VCaP (cell line): ENCODE measurements around the gene XYLT1.

ENCODE experiments used
- H3K27ac ChIP-seq: fragments of 450-650 bp; 2 replicates; pipeline ENCODE4 v1.5.1; 2017
- TF ChIP-seq, protein P1 (sequence below): fragments of 450-650 bp; conservative IDR thresholded peaks from 2 replicates; pipeline ENCODE4 v1.5.1; 2017; ENCODE audit warnings: mild to moderate bottlenecking, moderate library complexity

Gene XYLT1

DNA sequence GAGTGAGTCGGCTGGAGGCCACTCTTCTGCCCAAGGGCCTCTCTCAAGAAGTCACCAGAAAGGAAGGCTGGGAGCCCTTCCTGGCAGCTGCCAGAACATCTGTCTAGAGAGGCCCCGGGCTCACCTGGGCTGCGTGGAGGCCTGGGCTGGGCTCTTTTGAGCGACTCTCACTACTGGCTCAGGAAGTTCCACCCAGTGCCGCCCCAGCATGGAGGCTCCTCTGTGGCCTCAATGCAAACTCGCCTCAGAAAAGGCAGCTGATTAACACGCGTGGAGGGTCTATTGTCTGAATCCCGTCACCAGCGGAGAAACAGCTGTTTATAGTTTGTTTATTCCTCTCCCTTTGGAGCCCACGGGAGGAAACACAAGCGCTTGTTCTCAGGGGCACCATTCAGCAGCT is 25.3 kb downstream of the XYLT1 start:
- H3K27ac ChIP-seq = no peak overlapping the region
- TF ChIP-seq, protein P1, sequence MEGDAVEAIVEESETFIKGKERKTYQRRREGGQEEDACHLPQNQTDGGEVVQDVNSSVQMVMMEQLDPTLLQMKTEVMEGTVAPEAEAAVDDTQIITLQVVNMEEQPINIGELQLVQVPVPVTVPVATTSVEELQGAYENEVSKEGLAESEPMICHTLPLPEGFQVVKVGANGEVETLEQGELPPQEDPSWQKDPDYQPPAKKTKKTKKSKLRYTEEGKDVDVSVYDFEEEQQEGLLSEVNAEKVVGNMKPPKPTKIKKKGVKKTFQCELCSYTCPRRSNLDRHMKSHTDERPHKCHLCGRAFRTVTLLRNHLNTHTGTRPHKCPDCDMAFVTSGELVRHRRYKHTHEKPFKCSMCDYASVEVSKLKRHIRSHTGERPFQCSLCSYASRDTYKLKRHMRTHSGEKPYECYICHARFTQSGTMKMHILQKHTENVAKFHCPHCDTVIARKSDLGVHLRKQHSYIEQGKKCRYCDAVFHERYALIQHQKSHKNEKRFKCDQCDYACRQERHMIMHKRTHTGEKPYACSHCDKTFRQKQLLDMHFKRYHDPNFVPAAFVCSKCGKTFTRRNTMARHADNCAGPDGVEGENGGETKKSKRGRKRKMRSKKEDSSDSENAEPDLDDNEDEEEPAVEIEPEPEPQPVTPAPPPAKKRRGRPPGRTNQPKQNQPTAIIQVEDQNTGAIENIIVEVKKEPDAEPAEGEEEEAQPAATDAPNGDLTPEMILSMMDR = no peak

DNA sequence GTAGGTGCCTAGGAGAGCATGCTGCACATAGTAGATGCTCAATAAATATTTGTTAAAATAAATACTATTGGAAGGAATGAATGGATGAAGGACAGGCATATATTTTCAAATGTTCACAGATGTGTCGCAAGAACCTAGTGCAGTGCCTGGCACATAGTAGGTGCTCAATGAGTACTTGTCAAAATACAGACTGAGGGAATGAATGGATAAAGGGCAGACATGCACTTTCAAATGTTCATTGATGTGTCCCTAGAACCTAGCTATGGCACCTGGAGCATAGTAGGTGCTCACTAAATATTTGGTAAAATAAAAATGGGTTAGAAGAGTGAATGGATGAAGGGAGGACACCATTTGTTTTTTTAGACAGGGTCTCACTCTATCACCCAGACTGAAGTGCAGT is 26.1 kb downstream of the XYLT1 start:
- no peak overlapping the region for H3K27ac ChIP-seq
- TF ChIP-seq, protein P1 = no peak

DNA sequence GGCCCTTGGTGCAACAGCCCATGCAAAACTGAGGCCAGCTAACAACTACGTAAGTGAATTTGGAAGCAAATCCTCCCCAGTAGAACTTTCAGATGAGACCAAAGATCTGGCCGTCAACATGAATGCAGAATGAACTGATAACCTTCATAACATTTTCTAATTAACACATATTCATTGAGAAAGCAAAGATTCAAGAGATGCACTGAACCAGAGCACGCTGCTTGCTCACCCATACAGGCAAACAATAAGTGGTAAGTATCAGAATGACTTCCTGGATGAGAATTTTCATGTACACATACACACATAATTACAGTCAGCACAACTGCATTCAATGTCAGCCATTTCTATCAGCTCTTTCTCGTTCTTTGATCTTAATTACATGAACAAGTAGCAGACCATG is 30.6 kb downstream of the XYLT1 start:
- no peak overlapping the region for H3K27ac ChIP-seq
- TF ChIP-seq, protein P1 = no peak

DNA sequence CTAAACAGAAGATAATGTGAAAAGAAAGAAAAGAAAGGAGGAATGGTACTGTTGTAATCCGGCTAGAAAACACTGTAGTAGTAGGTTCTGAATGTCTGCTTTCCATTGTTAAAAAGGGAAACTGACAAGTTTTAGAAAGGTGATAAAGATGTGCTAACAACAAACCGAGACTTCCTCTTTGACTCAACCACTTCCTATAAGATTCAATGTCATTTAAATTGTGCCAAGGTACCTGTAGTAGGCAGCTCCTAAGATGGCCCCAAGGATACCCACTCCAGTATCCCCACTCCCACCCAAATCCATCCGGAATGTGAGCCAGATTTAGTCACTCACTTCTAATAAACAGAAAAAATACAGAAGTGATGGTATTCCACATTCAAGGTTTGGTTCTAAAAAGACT is 31.2 kb downstream of the XYLT1 start:
- no peak overlapping the region for H3K27ac ChIP-seq
- TF ChIP-seq, protein P1 = no peak

DNA sequence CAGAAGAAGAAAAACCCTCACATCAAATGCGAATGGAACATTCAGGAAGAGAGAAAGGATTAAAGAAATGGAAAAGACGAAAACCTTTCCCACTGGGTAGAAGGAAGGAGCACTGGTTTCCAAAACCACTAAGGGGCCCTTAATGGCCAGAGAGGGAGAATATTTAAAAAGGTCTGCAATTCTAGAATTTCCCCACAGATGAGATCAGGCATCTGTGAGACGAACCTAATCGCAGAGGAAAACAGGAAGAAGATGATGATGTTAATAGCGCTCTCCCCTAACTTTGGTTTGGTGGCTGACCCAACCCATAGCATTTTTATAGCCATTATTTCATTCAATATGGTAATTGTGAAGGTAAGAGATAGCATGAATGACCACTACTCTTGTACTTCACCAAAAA is 32.8 kb downstream of the XYLT1 start:
- 0 out of 2 replicates have a peak overlapping the region, but pooled peaks have one; percentile 22 for H3K27ac ChIP-seq
- TF ChIP-seq, protein P1 = no peak

DNA sequence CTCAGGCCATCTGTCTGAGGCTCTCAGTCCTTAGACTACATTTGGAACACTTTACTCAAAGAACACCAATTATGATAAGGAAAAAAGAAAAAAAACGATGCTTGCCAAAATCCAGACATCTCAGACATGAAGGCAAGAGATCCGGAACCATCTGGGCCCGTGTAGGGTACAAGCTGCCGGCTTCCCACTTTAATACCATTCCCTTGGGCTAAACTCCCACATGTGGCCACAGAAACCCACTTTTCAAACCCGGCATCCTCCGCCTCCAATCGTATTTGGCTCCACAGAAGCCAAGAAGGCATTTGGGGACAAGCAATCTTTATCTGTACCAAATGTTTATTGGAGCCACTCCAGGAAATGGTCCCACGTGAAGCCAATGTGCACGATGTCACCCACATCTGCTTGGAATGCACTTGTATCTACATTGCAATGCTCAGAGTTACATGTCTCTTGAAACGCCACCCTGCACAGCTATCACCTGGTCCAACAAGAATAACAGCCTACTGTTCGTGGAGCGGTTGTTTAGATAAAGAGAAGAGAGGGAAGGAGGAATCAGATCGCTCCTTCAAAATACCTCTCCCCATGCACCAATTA is 33.5 kb downstream of the XYLT1 start:
- peak overlapping the region; percentile 22 for H3K27ac ChIP-seq
- TF ChIP-seq, protein P1 = no peak

DNA sequence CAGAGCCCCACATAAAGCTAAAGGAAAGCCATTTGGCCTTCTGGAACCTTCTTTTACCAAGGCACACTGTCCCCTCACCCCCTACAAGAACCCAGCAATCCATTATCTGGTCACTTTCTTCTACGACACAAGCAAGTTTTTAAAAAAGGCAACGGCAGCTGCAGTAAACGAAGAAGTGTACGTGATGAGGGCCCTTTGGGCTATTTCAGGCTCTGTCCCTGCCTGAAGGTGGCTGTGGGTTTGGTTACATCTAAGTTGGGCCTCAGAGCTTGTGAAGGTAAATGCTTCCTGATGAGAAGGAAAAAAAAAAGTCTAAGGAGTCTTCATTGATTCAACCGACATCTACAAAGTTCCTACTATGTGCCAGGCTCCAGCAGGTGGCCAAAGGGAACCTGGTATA is 35.4 kb downstream of the XYLT1 start:
- TF ChIP-seq, protein P1 = no peak
- no peak overlapping the region for H3K27ac ChIP-seq
